HepG2 (cell line): ENCODE results near the gene RSAD1.

Experiments used
- EP300 ChIP-seq, 3 experiments: sonication (generic) in 1 of 3; formaldehyde crosslinking in 1 of 3; IDR thresholded peaks; 2 replicates each; pipeline versions ENCODE4 v1.5.1 to v1.6.1; 2011 to 2020; ENCODE audit warnings: low read depth in 2 of 3, low read length in 2 of 3, borderline replicate concordance in 1 of 3, improper control_type of control experiment in 1 of 3, mild to moderate bottlenecking in 1 of 3, missing genetic modification reagents in 1 of 3, moderate library complexity in 1 of 3
- IRX3 ChIP-seq: sonication (generic); formaldehyde crosslinking; IDR thresholded peaks from 2 replicates; pipeline ENCODE4 v1.8.1; 2023; ENCODE audit warnings: mild to moderate bottlenecking, low read depth, missing genetic modification reagents, borderline replicate concordance
- RFX5 ChIP-seq: IDR thresholded peaks from 2 replicates; pipeline ENCODE4 v1.6.1; 2011; ENCODE audit warnings: low read depth, low read length, improper control_type of control experiment
- SMC3 ChIP-seq: IDR thresholded peaks from 2 replicates; pipeline ENCODE4 v1.6.1; 2011; ENCODE audit warnings: low read length, improper control_type of control experiment
- TF ChIP-seq, protein P1 (sequence below): fragments of 450-650 bp; IDR thresholded peaks from 2 replicates; pipeline ENCODE4 v1.6.1; 2016
- TF ChIP-seq, protein P2 (sequence below): sonication (generic); formaldehyde crosslinking; IDR thresholded peaks from 2 replicates; pipeline ENCODE4 v1.5.1; 2020; ENCODE audit warnings: mild to moderate bottlenecking, missing genetic modification reagents, moderate library complexity
- TF ChIP-seq, protein P3 (sequence below): IDR thresholded peaks from 2 replicates; pipeline ENCODE4 v1.6.1; 2016; ENCODE audit warnings: low read depth
- TF ChIP-seq, protein P4 (sequence below): sonication (generic); formaldehyde crosslinking; IDR thresholded peaks from 2 replicates; pipeline ENCODE4 v1.4.0; 2020; ENCODE audit warnings: missing genetic modification reagents, borderline replicate concordance

DNA sequence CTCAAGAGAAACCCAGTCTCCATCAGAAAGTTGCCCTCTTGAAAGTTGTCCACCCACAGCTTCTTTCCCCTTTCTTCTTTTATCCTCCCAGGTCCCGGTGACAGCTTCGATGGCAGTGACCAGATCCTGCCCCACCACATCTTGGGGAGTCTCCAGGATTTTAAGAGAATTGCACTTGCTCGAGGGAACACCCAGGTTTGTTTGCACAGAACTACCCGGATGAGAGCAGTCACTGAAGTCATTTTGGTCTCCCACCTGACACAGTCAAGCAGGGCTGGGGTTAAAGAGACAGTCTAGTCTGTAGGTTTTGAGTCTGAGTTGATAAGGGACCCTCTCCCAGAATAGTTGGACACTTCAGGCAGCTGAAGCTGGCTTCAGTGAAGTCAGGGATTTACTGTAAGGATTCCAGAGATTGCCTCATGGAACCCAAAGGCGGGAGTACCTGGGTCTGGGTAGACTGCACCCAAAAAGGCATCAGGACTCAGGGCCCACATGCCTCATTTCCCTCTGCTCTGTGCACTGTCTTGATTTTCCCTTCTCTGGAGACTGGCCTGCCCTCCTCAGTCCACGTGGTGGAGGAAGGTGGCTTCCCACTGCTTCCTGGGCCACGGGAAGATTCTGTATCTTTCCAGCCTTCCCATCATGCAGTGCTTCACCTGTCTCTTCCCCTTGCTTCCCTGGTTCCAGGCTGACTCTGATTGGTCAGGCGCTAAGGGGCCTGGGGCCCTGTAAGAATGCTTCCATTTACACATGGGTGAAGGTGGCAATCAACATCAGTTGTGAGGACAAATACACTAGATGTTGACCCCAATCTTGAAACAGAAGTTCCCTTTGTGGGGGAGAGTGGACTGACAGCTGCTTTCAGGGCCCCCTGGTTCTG is 39.1 kb downstream of the RSAD1 start:
- TF ChIP-seq SMC3 = no peak
- TF ChIP-seq, protein P1, sequence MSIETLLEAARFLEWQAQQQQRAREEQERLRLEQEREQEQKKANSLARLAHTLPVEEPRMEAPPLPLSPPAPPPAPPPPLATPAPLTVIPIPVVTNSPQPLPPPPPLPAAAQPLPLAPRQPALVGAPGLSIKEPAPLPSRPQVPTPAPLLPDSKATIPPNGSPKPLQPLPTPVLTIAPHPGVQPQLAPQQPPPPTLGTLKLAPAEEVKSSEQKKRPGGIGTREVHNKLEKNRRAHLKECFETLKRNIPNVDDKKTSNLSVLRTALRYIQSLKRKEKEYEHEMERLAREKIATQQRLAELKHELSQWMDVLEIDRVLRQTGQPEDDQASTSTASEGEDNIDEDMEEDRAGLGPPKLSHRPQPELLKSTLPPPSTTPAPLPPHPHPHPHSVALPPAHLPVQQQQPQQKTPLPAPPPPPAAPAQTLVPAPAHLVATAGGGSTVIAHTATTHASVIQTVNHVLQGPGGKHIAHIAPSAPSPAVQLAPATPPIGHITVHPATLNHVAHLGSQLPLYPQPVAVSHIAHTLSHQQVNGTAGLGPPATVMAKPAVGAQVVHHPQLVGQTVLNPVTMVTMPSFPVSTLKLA = no peak
- TF ChIP-seq EP300 (IDR thresholded peaks at IDR 0.05; ENCODE audit: low read depth in 2 of 2, low read length in 2 of 2) = no peak
- TF ChIP-seq EP300 (CRISPR knock-in tag; IDR thresholded peaks at IDR 0.05; ENCODE audit: borderline replicate concordance) = no peak
- TF ChIP-seq, protein P2, sequence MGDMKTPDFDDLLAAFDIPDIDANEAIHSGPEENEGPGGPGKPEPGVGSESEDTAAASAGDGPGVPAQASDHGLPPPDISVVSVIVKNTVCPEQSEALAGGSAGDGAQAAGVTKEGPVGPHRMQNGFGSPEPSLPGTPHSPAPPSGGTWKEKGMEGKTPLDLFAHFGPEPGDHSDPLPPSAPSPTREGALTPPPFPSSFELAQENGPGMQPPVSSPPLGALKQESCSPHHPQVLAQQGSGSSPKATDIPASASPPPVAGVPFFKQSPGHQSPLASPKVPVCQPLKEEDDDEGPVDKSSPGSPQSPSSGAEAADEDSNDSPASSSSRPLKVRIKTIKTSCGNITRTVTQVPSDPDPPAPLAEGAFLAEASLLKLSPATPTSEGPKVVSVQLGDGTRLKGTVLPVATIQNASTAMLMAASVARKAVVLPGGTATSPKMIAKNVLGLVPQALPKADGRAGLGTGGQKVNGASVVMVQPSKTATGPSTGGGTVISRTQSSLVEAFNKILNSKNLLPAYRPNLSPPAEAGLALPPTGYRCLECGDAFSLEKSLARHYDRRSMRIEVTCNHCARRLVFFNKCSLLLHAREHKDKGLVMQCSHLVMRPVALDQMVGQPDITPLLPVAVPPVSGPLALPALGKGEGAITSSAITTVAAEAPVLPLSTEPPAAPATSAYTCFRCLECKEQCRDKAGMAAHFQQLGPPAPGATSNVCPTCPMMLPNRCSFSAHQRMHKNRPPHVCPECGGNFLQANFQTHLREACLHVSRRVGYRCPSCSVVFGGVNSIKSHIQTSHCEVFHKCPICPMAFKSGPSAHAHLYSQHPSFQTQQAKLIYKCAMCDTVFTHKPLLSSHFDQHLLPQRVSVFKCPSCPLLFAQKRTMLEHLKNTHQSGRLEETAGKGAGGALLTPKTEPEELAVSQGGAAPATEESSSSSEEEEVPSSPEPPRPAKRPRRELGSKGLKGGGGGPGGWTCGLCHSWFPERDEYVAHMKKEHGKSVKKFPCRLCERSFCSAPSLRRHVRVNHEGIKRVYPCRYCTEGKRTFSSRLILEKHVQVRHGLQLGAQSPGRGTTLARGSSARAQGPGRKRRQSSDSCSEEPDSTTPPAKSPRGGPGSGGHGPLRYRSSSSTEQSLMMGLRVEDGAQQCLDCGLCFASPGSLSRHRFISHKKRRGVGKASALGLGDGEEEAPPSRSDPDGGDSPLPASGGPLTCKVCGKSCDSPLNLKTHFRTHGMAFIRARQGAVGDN (CRISPR knock-in tag) = peak; percentile 55; the same call in 1 of the 2 replicates
- TF ChIP-seq, protein P3, sequence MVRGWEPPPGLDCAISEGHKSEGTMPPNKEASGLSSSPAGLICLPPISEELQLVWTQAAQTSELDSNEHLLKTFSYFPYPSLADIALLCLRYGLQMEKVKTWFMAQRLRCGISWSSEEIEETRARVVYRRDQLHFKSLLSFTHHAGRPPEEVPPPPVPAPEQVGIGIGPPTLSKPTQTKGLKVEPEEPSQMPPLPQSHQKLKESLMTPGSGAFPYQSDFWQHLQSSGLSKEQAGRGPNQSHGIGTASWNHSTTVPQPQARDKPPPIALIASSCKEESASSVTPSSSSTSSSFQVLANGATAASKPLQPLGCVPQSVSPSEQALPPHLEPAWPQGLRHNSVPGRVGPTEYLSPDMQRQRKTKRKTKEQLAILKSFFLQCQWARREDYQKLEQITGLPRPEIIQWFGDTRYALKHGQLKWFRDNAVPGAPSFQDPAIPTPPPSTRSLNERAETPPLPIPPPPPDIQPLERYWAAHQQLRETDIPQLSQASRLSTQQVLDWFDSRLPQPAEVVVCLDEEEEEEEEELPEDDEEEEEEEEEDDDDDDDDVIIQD (CRISPR knock-in tag) = no peak
- TF ChIP-seq, protein P4, sequence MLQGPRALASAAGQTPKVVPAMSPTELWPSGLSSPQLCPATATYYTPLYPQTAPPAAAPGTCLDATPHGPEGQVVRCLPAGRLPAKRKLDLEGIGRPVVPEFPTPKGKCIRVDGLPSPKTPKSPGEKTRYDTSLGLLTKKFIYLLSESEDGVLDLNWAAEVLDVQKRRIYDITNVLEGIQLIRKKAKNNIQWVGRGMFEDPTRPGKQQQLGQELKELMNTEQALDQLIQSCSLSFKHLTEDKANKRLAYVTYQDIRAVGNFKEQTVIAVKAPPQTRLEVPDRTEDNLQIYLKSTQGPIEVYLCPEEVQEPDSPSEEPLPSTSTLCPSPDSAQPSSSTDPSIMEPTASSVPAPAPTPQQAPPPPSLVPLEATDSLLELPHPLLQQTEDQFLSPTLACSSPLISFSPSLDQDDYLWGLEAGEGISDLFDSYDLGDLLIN (CRISPR knock-in tag) = no peak
- no peak for TF ChIP-seq RFX5
- no peak for TF ChIP-seq IRX3
